ENCODE measurements around the gene APEH. TPM values are rescaled to one million over a fixed set of nuclear protein-coding genes. Genes with fewer than 3 reads are reported as not detected.
A peak's percentile ranks its signal among the peaks of the same experiment; 100 is the strongest.

Gene APEH
- total and polyA plus RNA-seq, 9 of the 15 experiments (the other 6 are each of a cell fraction or from before 2014, with no cell fraction given), result 70.9 to 177 (median 117) TPM

DNA sequence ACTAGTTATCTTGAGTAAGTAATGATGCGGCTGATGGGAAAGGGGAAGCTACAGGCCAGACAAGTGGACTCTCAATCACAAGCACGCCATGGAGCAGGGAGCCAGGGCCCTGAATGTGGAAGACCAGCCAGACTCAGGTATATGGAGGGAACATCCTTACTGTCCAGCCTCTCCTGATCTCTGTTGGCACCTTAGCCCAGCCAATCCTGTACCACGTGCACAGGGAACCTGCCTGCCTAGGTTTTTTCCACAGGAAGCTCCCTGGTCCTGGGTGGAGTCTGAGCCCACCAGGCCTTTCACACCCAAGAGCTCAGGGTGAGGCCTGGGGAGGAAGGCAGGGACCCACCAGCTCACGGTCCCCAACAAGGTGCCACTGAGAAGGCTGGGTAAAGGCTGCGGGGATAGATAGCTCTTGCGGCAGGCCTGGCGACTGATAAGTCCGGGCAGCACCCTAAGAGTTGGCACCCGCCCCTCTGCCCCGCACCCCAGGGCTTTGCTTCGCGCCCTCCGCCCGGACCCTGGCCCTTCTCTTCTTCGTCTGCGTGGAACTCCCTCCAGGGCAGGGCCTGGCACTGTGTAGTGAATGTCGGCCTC lies 933 bp upstream of the APEH start (continued):
- TF ChIP-seq, protein P1, sequence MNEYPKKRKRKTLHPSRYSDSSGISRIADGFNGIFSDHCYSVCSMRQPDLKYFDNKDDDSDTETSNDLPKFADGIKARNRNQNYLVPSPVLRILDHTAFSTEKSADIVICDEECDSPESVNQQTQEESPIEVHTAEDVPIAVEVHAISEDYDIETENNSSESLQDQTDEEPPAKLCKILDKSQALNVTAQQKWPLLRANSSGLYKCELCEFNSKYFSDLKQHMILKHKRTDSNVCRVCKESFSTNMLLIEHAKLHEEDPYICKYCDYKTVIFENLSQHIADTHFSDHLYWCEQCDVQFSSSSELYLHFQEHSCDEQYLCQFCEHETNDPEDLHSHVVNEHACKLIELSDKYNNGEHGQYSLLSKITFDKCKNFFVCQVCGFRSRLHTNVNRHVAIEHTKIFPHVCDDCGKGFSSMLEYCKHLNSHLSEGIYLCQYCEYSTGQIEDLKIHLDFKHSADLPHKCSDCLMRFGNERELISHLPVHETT (CRISPR knock-in tag; conservative IDR thresholded peaks at IDR 0.05 in 1 of 2, IDR thresholded peaks at IDR 0.05 in 1 of 2), result no peak
- TF ChIP-seq TRIM28 (IDR thresholded peaks at IDR 0.05) (no peak), STAT5A (IDR thresholded peaks at IDR 0.05; ENCODE audit: borderline replicate concordance, low read length) (no peak), HDGF (IDR thresholded peaks at IDR 0.05) (no peak), SMAD4 (CRISPR knock-in tag; conservative IDR thresholded peaks at IDR 0.05) (no peak), SREBF1 (IDR thresholded peaks at IDR 0.05; ENCODE audit: borderline replicate concordance, low read depth, low read length) (no peak), RBBP5 (IDR thresholded peaks at IDR 0.05; ENCODE audit: borderline replicate concordance, insufficient read depth, low read length, poor library complexity, severe bottlenecking) (peak; percentile 37), ESRRB (CRISPR knock-in tag; IDR thresholded peaks at IDR 0.05; ENCODE audit: borderline replicate concordance) (no peak), TAF9B (IDR thresholded peaks at IDR 0.05; ENCODE audit: partially characterized antibody) (no peak), MTA1 (IDR thresholded peaks at IDR 0.05; ENCODE audit: borderline replicate concordance) (no peak)
- TF ChIP-seq, protein P2, sequence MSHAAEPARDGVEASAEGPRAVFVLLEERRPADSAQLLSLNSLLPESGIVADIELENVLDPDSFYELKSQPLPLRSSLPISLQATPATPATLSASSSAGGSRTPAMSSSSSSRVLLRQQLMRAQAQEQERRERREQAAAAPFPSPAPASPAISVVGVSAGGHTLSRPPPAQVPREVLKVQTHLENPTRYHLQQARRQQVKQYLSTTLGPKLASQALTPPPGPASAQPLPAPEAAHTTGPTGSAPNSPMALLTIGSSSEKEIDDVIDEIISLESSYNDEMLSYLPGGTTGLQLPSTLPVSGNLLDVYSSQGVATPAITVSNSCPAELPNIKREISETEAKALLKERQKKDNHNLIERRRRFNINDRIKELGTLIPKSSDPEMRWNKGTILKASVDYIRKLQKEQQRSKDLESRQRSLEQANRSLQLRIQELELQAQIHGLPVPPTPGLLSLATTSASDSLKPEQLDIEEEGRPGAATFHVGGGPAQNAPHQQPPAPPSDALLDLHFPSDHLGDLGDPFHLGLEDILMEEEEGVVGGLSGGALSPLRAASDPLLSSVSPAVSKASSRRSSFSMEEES (CRISPR knock-in tag; IDR thresholded peaks at IDR 0.05), result no peak
- TF ChIP-seq, protein P3, sequence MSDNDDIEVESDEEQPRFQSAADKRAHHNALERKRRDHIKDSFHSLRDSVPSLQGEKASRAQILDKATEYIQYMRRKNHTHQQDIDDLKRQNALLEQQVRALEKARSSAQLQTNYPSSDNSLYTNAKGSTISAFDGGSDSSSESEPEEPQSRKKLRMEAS (CRISPR knock-in tag; IDR thresholded peaks at IDR 0.05), result peak; percentile 64; the same call in 1 of the 2 replicates
- TF ChIP-seq, protein P4, sequence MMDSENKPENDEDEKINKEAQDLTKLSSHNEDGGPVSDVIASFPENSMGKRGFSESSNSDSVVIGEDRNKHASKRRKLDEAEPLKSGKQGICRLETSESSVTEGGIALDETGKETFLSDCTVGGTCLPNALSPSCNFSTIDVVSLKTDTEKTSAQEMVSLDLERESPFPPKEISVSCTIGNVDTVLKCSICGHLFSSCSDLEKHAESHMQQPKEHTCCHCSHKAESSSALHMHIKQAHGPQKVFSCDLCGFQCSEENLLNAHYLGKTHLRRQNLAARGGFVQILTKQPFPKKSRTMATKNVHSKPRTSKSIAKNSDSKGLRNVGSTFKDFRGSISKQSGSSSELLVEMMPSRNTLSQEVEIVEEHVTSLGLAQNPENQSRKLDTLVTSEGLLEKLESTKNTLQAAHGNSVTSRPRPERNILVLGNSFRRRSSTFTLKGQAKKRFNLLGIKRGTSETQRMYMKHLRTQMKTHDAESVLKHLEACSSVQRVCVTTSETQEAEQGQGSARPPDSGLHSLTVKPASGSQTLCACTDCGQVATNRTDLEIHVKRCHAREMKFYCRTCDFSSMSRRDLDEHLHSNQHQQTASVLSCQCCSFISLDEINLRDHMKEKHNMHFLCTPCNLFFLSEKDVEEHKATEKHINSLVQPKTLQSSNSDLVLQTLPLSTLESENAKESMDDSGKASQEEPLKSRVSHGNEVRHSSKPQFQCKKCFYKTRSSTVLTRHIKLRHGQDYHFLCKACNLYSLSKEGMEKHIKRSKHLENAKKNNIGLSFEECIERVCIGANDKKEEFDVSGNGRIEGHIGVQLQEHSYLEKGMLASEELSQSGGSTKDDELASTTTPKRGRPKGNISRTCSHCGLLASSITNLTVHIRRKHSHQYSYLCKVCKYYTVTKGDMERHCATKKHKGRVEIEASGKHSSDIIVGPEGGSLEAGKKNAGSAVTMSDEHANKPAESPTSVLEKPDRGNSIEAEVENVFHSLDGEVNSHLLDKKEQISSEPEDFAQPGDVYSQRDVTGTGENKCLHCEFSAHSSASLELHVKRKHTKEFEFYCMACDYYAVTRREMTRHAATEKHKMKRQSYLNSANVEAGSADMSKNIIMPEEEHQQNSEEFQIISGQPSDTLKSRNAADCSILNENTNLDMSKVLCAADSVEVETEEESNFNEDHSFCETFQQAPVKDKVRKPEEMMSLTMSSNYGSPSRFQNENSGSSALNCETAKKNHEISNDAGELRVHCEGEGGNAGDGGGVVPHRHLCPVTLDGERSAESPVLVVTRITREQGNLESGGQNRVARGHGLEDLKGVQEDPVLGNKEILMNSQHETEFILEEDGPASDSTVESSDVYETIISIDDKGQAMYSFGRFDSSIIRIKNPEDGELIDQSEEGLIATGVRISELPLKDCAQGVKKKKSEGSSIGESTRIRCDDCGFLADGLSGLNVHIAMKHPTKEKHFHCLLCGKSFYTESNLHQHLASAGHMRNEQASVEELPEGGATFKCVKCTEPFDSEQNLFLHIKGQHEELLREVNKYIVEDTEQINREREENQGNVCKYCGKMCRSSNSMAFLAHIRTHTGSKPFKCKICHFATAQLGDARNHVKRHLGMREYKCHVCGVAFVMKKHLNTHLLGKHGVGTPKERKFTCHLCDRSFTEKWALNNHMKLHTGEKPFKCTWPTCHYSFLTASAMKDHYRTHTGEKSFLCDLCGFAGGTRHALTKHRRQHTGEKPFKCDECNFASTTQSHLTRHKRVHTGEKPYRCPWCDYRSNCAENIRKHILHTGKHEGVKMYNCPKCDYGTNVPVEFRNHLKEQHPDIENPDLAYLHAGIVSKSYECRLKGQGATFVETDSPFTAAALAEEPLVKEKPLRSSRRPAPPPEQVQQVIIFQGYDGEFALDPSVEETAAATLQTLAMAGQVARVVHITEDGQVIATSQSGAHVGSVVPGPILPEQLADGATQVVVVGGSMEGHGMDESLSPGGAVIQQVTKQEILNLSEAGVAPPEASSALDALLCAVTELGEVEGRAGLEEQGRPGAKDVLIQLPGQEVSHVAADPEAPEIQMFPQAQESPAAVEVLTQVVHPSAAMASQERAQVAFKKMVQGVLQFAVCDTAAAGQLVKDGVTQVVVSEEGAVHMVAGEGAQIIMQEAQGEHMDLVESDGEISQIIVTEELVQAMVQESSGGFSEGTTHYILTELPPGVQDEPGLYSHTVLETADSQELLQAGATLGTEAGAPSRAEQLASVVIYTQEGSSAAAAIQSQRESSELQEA (IDR thresholded peaks at IDR 0.05; ENCODE audit: low read depth), result no peak
- TF ChIP-seq, protein P5, sequence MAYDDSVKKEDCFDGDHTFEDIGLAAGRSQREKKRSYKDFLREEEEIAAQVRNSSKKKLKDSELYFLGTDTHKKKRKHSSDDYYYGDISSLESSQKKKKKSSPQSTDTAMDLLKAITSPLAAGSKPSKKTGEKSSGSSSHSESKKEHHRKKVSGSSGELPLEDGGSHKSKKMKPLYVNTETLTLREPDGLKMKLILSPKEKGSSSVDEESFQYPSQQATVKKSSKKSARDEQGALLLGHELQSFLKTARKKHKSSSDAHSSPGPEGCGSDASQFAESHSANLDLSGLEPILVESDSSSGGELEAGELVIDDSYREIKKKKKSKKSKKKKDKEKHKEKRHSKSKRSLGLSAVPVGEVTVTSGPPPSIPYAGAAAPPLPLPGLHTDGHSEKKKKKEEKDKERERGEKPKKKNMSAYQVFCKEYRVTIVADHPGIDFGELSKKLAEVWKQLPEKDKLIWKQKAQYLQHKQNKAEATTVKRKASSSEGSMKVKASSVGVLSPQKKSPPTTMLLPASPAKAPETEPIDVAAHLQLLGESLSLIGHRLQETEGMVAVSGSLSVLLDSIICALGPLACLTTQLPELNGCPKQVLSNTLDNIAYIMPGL (CRISPR knock-in tag; IDR thresholded peaks at IDR 0.05), result no peak
